ENCODE measurements around the gene UST. TPM values are rescaled to one million over a fixed set of nuclear protein-coding genes. Genes with fewer than 3 reads are reported as not detected.
"Not testable (repeated sequence)": the region's sequence is repeated elsewhere in the genome, so short reads cannot be mapped to it uniquely, and the experiment has no call there.

The UST gene
- total RNA-seq, 2 donors from 2014 or later, result 4.3 to 5.3 TPM

DNA sequence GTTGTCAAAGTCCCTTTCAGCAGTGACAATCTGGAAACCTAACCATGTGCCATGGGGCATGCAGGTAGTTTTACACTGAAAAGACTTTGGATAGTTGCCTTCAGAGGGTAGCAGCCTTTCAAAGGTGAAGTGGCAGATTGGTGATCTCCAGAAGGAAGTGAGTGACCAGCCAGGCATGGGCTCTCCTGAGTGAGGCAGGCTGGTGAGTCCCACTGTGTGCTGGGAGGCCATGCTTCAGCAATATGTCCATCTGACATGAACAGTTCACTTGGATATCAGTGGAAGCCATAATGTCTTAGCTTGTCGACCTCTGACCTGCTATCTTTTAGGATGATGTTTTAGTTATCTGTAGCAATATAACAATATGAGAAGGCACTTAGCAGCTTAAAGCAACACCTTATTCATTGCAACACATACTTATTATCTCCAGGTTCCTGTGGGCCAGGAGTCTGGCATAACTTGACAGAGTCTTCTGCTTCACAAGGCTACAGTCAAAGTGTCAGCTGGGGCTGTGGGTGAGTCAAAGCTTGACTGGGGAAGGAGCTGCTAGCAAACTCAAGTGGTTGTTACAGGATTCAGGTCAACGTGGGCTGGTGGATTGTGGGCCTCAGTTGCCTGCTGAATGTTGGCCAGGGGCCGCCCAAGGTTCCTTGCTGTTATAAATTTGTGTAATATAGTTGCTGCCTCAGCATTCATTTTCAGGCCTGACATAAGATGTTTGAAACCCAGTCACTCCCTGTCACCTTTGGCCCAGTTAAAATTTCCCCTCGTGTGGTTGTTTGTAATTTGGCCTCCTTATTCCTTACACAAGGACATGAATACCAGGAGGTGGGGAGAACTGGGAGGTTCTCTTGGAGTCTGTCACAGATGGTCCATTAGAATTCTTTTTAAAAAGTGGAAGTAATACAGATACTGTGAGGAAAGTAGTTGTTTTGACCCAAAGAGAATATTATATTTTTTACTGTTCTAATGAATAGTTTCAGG lies 100.2 kb downstream of the UST start:
- TF ChIP-seq, protein P1, sequence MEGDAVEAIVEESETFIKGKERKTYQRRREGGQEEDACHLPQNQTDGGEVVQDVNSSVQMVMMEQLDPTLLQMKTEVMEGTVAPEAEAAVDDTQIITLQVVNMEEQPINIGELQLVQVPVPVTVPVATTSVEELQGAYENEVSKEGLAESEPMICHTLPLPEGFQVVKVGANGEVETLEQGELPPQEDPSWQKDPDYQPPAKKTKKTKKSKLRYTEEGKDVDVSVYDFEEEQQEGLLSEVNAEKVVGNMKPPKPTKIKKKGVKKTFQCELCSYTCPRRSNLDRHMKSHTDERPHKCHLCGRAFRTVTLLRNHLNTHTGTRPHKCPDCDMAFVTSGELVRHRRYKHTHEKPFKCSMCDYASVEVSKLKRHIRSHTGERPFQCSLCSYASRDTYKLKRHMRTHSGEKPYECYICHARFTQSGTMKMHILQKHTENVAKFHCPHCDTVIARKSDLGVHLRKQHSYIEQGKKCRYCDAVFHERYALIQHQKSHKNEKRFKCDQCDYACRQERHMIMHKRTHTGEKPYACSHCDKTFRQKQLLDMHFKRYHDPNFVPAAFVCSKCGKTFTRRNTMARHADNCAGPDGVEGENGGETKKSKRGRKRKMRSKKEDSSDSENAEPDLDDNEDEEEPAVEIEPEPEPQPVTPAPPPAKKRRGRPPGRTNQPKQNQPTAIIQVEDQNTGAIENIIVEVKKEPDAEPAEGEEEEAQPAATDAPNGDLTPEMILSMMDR (IDR thresholded peaks at IDR 0.05), result no peak
- Histone ChIP-seq H3K27ac (no peak overlapping the region), H3K9me3 (no peaks in the 10 kb centered on the region), H3K4me3 (no peak overlapping the region), H3K36me3 (no peaks in the 10 kb centered on the region), H3K27me3 (no peaks in the 10 kb centered on the region), H3K4me1 (no peaks in the 10 kb centered on the region)
- no peak for DNase-seq (ENCODE audit: low spot score)

DNA sequence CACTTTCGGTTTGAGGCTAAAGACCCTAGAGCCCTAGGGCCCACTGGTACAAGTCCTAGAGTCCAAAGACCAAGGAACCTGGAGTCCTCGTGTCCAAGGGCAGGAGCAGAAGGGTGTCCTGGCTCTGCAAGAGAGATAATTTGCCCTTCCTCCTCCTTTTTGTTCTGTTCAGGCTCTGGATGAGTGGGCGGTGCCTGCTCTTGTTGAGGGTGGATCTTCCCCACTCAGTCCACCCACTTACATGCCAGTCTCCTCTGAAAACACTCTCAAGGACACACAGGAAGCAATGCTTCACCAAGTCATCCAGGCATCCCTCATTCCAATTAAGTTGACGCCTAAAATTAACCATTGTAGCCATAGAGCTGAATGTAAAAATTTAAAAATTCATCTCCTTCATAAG lies 102.1 kb downstream of the UST start:
- no peak for DNase-seq (ENCODE audit: low spot score)
- no peak overlapping the region for H3K4me3 ChIP-seq
- TF ChIP-seq, protein P1 (IDR thresholded peaks at IDR 0.05), result no peak

DNA sequence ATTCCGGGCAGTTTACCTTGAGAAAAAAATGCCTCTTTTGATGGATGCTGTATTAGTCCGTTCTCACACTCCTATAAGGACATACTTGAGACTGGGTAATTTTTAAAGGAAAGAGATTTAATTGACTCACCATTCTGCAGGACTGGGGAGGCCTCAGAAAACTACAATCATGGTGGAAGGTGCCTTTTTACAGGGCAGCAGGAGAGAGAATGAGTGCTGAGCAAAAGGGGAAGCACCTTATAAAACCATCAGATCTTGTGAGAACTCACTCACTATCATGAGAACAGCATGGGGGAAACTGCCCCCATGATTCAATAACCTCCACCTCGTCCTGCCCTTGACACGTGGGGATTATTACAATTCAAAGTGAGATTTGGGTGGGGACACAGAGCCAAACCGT lies 102.6 kb downstream of the UST start:
- not testable (repeated sequence) for H3K9me3 ChIP-seq; H3K27me3 ChIP-seq; H3K36me3 ChIP-seq; DNase-seq (ENCODE audit: low spot score); H3K4me3 ChIP-seq; H3K4me1 ChIP-seq; H3K27ac ChIP-seq

More for the DNA sequence above, 102.1 kb downstream of the UST start:
- H3K4me1 ChIP-seq, result no peaks in the 10 kb centered on the region
- H3K27me3 ChIP-seq, result no peaks in the 10 kb centered on the region
- no peaks in the 10 kb centered on the region for H3K9me3 ChIP-seq
- H3K27ac ChIP-seq, result no peak overlapping the region
- H3K36me3 ChIP-seq, result no peaks in the 10 kb centered on the region

DNA sequence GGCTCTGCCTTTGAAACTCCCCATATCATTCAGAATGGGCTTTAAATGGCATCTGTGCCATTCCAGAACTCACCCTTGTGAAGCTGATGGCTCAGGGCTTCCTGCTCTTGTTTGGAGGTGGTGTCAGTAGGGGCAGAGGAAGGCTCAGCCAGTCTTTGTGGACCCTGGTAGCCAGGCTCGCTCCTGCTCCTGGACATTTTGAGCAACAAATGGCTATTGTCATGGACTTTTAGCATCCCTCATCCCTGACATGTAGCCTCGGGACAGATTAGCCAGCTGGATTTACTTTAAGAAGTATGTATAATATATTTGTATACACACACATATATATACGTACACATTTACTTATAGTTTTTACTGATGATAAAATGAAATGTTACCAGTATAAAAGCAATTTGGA lies 104.1 kb downstream of the UST start:
- Histone ChIP-seq H3K27ac (no peak overlapping the region), H3K4me3 (no peak overlapping the region), H3K9me3 (no peaks in the 10 kb centered on the region), H3K4me1 (no peaks in the 10 kb centered on the region), H3K36me3 (no peaks in the 10 kb centered on the region), H3K27me3 (no peaks in the 10 kb centered on the region)
- DNase-seq (ENCODE audit: low spot score), result no peak
- TF ChIP-seq, protein P1 (IDR thresholded peaks at IDR 0.05), result no peak

DNA sequence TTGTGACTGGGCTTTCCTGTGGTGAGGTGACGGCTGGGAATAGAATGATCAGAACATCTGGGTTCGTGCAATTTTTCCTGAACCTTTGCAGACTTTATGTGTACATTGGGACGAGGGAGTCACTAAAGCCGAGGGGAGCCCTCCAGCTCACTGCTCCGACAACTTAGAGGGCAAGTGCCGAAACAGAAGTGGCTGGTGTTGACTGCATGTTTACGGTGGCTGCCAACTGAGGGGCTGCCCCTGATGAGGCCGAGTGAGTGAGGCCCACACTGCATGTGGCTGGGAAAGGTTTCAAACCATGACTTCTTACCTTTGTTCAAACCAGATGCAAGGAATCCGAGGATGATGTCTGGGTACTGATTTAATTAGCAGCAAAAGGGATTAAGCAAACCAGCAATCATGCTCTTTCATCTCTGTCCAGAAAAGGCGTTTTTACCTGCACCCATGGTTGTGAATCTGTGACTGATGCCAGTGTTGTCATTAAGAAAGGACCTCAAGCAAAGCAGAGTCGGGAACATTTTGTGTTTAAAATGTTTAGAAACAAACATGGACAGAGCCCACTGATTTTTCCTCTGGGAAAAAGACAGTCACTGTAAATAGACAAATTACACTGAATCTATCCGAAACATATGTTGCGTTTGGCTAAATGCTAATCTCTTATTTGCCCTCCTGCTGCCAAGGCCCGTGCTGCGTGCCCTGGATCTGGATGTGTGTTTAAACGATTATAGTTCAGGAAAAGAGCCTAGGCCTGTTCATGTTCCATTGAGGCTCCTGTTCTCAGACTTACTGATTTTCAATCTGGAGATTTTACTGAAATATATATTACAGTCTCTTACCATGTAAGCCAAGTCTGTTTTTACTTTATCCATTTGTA lies 105.1 kb downstream of the UST start:
- TF ChIP-seq, protein P1 (IDR thresholded peaks at IDR 0.05), result no peak
- Histone ChIP-seq H3K4me1 (no peaks in the 10 kb centered on the region), H3K27me3 (no peaks in the 10 kb centered on the region), H3K9me3 (no peaks in the 10 kb centered on the region), H3K4me3 (no peak overlapping the region), H3K36me3 (no peaks in the 10 kb centered on the region), H3K27ac (no peak overlapping the region)
- DNase-seq (ENCODE audit: low spot score), result no peak

DNA sequence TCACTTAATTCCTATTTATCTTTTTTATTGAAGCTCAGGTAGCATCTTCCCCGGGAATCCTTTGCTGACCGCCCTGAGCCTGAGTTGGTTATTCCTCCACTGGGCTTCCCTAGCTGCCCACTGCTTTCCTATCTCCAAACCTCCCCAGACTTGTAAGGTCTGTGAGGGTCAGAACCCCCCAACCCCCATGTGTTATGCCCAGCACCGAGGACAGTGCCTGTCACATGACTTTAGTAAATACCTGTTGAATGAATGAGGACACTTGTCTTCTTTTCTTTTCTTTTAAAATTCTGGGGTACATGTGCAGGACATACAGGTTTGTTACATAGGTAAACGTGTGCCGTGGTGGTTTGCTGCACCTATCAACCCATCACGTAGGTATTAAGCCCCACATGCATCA lies 105.9 kb downstream of the UST start:
- Histone ChIP-seq H3K27me3 (no peaks in the 10 kb centered on the region), H3K9me3 (no peaks in the 10 kb centered on the region), H3K4me1 (no peaks in the 10 kb centered on the region), H3K4me3 (no peak overlapping the region), H3K27ac (no peak overlapping the region), H3K36me3 (no peaks in the 10 kb centered on the region)
- TF ChIP-seq, protein P1 (IDR thresholded peaks at IDR 0.05), result no peak
- DNase-seq (ENCODE audit: low spot score), result no peak

DNA sequence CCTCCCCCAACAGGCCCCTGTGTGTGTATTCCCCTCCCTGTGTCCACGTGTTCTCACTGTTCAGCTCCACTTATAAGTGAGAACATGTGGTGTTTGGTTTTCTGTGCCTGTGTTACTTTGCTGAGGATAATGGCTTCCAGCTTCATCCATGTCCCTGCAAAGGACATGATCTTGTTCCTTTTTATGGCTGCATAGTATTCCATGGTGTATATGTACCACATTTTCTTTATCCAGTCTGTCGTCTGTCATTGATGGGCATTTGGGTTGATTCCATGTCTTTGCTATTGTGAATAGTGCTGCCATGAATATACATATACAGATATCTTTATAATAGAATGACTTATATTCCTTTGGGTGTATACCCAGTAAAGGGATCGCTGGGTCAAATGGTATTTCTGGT lies 106.3 kb downstream of the UST start:
- H3K4me3 ChIP-seq; H3K36me3 ChIP-seq; H3K27me3 ChIP-seq; DNase-seq (ENCODE audit: low spot score); H3K4me1 ChIP-seq; H3K9me3 ChIP-seq; H3K27ac ChIP-seq: not testable (repeated sequence)
